Lower leg skin (tissue), 3 donors: Measurements from ENCODE around the gene PTPRN2.

Experiments used
- POLR2A ChIP-seq, 2 donors: fragments of 450-650 bp; IDR thresholded peaks; one replicate each; pipeline ENCODE4 v1.6.1; 2016 to 2017; ENCODE audit warnings: antibody characterized with exemption in 2 of 2, mild to moderate bottlenecking in 1 of 2, moderate library complexity in 1 of 2
- TF ChIP-seq, protein P1 (sequence below), 3 donors: fragments of 450-650 bp; IDR thresholded peaks; one replicate each; pipeline ENCODE4 v1.5.1; 2016; ENCODE audit warnings: antibody characterized with exemption in 3 of 3, mild to moderate bottlenecking in 3 of 3, moderate library complexity in 2 of 3

DNA sequence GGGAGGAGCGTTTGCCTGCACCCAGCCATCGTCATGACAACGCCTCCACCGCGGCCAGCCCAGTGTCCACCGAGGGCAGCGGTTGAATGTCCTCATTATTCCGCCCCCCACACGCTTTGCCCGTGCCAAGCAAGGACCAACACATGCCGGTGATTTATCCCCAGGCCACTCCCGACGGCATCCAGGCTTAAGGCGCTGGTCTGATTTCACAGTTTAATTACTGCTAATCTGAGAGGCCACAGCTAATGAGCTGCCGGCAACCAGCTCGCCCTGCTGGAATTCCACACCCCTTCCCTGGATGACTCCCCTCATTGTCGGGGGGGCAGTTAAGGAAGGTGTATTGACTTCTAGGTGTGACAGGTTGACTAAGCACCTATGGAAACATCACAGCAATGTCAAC is 818.5 kb downstream of the PTPRN2 start:
- TF ChIP-seq POLR2A (IDR thresholded peaks at IDR 0.05) = no peak
- TF ChIP-seq, protein P1, sequence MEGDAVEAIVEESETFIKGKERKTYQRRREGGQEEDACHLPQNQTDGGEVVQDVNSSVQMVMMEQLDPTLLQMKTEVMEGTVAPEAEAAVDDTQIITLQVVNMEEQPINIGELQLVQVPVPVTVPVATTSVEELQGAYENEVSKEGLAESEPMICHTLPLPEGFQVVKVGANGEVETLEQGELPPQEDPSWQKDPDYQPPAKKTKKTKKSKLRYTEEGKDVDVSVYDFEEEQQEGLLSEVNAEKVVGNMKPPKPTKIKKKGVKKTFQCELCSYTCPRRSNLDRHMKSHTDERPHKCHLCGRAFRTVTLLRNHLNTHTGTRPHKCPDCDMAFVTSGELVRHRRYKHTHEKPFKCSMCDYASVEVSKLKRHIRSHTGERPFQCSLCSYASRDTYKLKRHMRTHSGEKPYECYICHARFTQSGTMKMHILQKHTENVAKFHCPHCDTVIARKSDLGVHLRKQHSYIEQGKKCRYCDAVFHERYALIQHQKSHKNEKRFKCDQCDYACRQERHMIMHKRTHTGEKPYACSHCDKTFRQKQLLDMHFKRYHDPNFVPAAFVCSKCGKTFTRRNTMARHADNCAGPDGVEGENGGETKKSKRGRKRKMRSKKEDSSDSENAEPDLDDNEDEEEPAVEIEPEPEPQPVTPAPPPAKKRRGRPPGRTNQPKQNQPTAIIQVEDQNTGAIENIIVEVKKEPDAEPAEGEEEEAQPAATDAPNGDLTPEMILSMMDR (IDR thresholded peaks at IDR 0.05) = no peak
